HG03521 (cell line): ENCODE results near the gene LRRC27.
"Not testable (repeated sequence)": the region's sequence is repeated elsewhere in the genome, so short reads cannot be mapped to it uniquely, and the experiment has no call there.

Source experiments
- ATAC-seq: cut with Tn5 transposase; IDR thresholded peaks from one replicate; pipeline ENCODE4 v1.9.1; 2021; ENCODE audit warnings: mild to moderate bottlenecking, moderate library complexity; ENCODE audit not compliant: unreplicated experiment

The LRRC27 gene

GRCh38 chr10:132313865-132314264, 18.1 kb upstream of the LRRC27 start:
- no peak for ATAC-seq

- no peak for ATAC-seq
These were observed 17.7 kb upstream of the LRRC27 start for GRCh38 chr10:132314336-132314735.

GRCh38 chr10:132314881-132315280, 17.1 kb upstream of the LRRC27 start:
- ATAC-seq = not testable (repeated sequence)

GRCh38 chr10:132316133-132316532, 15.9 kb upstream of the LRRC27 start:
- ATAC-seq = no peak

- ATAC-seq = not testable (repeated sequence)
These were observed 14.5 kb upstream of the LRRC27 start for GRCh38 chr10:132317477-132317876.

- ATAC-seq = peak; percentile 98
These were observed 11.9 kb upstream of the LRRC27 start for GRCh38 chr10:132319853-132320653.

GRCh38 chr10:132320654-132321469, 11.1 kb upstream of the LRRC27 start:
- ATAC-seq = no peak

- no peak for ATAC-seq
These were observed 10.3 kb upstream of the LRRC27 start for GRCh38 chr10:132321726-132322125.

- ATAC-seq = no peak
These were observed 9.4 kb upstream of the LRRC27 start for GRCh38 chr10:132322586-132323048.

- no peak for ATAC-seq
These were observed 7.8 kb upstream of the LRRC27 start for GRCh38 chr10:132324186-132324585.

- no peak for ATAC-seq
These were observed 5.6 kb upstream of the LRRC27 start for GRCh38 chr10:132326344-132326889.

- ATAC-seq = no peak
These were observed 5.1 kb upstream of the LRRC27 start for GRCh38 chr10:132326925-132327324.

- ATAC-seq = no peak
These were observed 3.9 kb upstream of the LRRC27 start for GRCh38 chr10:132328106-132328505.

- ATAC-seq = no peak
These were observed 3.3 kb upstream of the LRRC27 start for GRCh38 chr10:132328738-132329137.

GRCh38 chr10:132329565-132330485, 2.2 kb upstream of the LRRC27 start:
- ATAC-seq = no peak

- ATAC-seq = no peak
These were observed 1.5 kb upstream of the LRRC27 start for GRCh38 chr10:132330486-132330833.

GRCh38 chr10:132332433-132332754, 401 bp downstream of the LRRC27 start:
- ATAC-seq = peak; percentile 26

- ATAC-seq = no peak
These were observed 1.4 kb downstream of the LRRC27 start for GRCh38 chr10:132333386-132333785.

- no peak for ATAC-seq
These were observed 2.7 kb downstream of the LRRC27 start for GRCh38 chr10:132334631-132335188.
